Measurements from ENCODE around the gene TFR2. TPM values are rescaled to one million over a fixed set of nuclear protein-coding genes. Genes with fewer than 3 reads are reported as not detected.

The TFR2 gene
- total and polyA plus RNA-seq, 2 experiments from 2014 or later = 3.7 to 4.2 TPM

DNA sequence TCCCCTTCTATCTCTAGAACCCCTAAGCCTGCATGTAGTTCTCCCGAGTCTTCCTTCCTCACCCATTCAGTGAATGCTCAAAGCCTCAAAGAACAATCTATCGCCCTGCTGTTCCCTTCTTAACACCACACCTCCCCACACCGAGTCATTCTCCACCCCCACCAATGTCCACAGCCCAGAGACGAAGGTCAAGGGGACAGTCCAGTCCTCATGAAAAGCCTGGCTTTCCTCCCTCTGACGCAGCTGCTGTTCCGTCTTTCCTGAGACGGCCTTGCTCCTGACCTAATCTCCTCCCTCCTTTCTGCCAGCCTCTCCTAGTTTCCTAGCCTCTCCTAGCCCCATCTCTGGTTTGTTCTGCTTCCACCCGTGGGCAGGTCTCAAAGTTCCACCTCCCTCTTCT lies 19.8 kb downstream of the TFR2 start:
- no peak overlapping the region for H3K4me2 ChIP-seq
- H3K9me2 ChIP-seq (ENCODE audit: insufficient read depth) = no peaks in the 10 kb centered on the region
- H3F3A ChIP-seq (replicated peaks; ENCODE audit: low read depth) = 0 out of 2 replicates have a peak, but pooled peaks cover 2% of the 10 kb centered on the region
- TF ChIP-seq EZH2 (IDR thresholded peaks at IDR 0.05; ENCODE audit: low read depth, unreplicated experiment) = no peak
- no peak for TF ChIP-seq CREB1 (CRISPR knock-in tag; IDR thresholded peaks at IDR 0.05; ENCODE audit: low read depth)
- TF ChIP-seq, protein P1, sequence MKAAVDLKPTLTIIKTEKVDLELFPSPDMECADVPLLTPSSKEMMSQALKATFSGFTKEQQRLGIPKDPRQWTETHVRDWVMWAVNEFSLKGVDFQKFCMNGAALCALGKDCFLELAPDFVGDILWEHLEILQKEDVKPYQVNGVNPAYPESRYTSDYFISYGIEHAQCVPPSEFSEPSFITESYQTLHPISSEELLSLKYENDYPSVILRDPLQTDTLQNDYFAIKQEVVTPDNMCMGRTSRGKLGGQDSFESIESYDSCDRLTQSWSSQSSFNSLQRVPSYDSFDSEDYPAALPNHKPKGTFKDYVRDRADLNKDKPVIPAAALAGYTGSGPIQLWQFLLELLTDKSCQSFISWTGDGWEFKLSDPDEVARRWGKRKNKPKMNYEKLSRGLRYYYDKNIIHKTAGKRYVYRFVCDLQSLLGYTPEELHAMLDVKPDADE (IDR thresholded peaks at IDR 0.05) = no peak
- TF ChIP-seq STAT1 (IDR thresholded peaks at IDR 0.05; ENCODE audit: unreplicated experiment) = no peak
- no peak for TF ChIP-seq NANOG (IDR thresholded peaks at IDR 0.05; ENCODE audit: borderline replicate concordance)
- no peak for TF ChIP-seq ZNF114 (CRISPR knock-in tag; IDR thresholded peaks at IDR 0.05)
- TF ChIP-seq, protein P2, sequence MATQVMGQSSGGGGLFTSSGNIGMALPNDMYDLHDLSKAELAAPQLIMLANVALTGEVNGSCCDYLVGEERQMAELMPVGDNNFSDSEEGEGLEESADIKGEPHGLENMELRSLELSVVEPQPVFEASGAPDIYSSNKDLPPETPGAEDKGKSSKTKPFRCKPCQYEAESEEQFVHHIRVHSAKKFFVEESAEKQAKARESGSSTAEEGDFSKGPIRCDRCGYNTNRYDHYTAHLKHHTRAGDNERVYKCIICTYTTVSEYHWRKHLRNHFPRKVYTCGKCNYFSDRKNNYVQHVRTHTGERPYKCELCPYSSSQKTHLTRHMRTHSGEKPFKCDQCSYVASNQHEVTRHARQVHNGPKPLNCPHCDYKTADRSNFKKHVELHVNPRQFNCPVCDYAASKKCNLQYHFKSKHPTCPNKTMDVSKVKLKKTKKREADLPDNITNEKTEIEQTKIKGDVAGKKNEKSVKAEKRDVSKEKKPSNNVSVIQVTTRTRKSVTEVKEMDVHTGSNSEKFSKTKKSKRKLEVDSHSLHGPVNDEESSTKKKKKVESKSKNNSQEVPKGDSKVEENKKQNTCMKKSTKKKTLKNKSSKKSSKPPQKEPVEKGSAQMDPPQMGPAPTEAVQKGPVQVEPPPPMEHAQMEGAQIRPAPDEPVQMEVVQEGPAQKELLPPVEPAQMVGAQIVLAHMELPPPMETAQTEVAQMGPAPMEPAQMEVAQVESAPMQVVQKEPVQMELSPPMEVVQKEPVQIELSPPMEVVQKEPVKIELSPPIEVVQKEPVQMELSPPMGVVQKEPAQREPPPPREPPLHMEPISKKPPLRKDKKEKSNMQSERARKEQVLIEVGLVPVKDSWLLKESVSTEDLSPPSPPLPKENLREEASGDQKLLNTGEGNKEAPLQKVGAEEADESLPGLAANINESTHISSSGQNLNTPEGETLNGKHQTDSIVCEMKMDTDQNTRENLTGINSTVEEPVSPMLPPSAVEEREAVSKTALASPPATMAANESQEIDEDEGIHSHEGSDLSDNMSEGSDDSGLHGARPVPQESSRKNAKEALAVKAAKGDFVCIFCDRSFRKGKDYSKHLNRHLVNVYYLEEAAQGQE (IDR thresholded peaks at IDR 0.05; ENCODE audit: unreplicated experiment) = no peak
- no peak for TF ChIP-seq JUNB (IDR thresholded peaks at IDR 0.05; ENCODE audit: unreplicated experiment)
- TF ChIP-seq, protein P3, sequence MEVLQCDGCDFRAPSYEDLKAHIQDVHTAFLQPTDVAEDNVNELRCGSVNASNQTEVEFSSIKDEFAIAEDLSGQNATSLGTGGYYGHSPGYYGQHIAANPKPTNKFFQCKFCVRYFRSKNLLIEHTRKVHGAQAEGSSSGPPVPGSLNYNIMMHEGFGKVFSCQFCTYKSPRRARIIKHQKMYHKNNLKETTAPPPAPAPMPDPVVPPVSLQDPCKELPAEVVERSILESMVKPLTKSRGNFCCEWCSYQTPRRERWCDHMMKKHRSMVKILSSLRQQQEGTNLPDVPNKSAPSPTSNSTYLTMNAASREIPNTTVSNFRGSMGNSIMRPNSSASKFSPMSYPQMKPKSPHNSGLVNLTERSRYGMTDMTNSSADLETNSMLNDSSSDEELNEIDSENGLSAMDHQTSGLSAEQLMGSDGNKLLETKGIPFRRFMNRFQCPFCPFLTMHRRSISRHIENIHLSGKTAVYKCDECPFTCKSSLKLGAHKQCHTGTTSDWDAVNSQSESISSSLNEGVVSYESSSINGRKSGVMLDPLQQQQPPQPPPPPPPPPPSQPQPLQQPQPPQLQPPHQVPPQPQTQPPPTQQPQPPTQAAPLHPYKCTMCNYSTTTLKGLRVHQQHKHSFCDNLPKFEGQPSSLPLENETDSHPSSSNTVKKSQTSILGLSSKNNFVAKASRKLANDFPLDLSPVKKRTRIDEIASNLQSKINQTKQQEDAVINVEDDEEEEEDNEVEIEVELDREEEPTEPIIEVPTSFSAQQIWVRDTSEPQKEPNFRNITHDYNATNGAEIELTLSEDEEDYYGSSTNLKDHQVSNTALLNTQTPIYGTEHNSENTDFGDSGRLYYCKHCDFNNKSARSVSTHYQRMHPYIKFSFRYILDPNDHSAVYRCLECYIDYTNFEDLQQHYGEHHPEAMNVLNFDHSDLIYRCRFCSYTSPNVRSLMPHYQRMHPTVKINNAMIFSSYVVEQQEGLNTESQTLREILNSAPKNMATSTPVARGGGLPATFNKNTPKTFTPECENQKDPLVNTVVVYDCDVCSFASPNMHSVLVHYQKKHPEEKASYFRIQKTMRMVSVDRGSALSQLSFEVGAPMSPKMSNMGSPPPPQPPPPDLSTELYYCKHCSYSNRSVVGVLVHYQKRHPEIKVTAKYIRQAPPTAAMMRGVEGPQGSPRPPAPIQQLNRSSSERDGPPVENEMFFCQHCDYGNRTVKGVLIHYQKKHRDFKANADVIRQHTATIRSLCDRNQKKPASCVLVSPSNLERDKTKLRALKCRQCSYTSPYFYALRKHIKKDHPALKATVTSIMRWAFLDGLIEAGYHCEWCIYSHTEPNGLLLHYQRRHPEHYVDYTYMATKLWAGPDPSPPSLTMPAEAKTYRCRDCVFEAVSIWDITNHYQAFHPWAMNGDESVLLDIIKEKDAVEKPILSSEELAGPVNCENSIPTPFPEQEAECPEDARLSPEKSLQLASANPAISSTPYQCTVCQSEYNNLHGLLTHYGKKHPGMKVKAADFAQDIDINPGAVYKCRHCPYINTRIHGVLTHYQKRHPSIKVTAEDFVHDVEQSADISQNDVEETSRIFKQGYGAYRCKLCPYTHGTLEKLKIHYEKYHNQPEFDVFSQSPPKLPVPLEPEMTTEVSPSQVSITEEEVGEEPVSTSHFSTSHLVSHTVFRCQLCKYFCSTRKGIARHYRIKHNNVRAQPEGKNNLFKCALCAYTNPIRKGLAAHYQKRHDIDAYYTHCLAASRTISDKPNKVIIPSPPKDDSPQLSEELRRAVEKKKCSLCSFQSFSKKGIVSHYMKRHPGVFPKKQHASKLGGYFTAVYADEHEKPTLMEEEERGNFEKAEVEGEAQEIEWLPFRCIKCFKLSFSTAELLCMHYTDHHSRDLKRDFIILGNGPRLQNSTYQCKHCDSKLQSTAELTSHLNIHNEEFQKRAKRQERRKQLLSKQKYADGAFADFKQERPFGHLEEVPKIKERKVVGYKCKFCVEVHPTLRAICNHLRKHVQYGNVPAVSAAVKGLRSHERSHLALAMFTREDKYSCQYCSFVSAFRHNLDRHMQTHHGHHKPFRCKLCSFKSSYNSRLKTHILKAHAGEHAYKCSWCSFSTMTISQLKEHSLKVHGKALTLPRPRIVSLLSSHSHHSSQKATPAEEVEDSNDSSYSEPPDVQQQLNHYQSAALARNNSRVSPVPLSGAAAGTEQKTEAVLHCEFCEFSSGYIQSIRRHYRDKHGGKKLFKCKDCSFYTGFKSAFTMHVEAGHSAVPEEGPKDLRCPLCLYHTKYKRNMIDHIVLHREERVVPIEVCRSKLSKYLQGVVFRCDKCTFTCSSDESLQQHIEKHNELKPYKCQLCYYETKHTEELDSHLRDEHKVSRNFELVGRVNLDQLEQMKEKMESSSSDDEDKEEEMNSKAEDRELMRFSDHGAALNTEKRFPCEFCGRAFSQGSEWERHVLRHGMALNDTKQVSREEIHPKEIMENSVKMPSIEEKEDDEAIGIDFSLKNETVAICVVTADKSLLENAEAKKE (CRISPR knock-in tag; IDR thresholded peaks at IDR 0.05) = no peak
- no peak for TF ChIP-seq ZNF331 (CRISPR knock-in tag; IDR thresholded peaks at IDR 0.05; ENCODE audit: low read depth)
- TF ChIP-seq EZH2phosphoT487 (IDR thresholded peaks at IDR 0.05; ENCODE audit: unreplicated experiment) = no peak
- no peak for TF ChIP-seq POLR2AphosphoS5 (IDR thresholded peaks at IDR 0.05; ENCODE audit: low read depth)
- TF ChIP-seq, protein P4, sequence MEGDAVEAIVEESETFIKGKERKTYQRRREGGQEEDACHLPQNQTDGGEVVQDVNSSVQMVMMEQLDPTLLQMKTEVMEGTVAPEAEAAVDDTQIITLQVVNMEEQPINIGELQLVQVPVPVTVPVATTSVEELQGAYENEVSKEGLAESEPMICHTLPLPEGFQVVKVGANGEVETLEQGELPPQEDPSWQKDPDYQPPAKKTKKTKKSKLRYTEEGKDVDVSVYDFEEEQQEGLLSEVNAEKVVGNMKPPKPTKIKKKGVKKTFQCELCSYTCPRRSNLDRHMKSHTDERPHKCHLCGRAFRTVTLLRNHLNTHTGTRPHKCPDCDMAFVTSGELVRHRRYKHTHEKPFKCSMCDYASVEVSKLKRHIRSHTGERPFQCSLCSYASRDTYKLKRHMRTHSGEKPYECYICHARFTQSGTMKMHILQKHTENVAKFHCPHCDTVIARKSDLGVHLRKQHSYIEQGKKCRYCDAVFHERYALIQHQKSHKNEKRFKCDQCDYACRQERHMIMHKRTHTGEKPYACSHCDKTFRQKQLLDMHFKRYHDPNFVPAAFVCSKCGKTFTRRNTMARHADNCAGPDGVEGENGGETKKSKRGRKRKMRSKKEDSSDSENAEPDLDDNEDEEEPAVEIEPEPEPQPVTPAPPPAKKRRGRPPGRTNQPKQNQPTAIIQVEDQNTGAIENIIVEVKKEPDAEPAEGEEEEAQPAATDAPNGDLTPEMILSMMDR (conservative IDR thresholded peaks at IDR 0.05; ENCODE audit: low read depth in 2 of 2) = no peak
- H3K27ac Mint-ChIP-seq = no peak overlapping the region
- H3K4me3 ChIP-seq = no peak overlapping the region
- H3K4me3 Mint-ChIP-seq = no peak overlapping the region
- ATAC-seq = no peak
- H3K27me3 ChIP-seq (ENCODE audit: insufficient read depth) = peaks cover 4% of the 10 kb centered on the region; the same call in 1 of the 2 replicates
- H3K4me1 ChIP-seq (ENCODE audit: insufficient read depth) = peaks cover 10% of the 10 kb centered on the region
- no peaks in the 10 kb centered on the region for H3K36me3 ChIP-seq (ENCODE audit: insufficient read depth)
- H3K27ac ChIP-seq (ENCODE audit: low read depth) = no peak overlapping the region
- DNase-seq (ENCODE audit: low spot score) = no peak
- H3K9me3 Mint-ChIP-seq = no peaks in the 10 kb centered on the region
- H2AFZ ChIP-seq = no peak overlapping the region
- peaks cover 5% of the 10 kb centered on the region; the same call in 2 of the 3 replicates for H3K4me1 Mint-ChIP-seq
- no peaks in the 10 kb centered on the region for H4K20me1 ChIP-seq (replicated peaks; ENCODE audit: insufficient read depth)
- H3K36me3 Mint-ChIP-seq (ENCODE audit: low read depth) = no peaks in the 10 kb centered on the region
- H3K79me2 ChIP-seq (replicated peaks; ENCODE audit: insufficient read depth) = no peaks in the 10 kb centered on the region
- peaks cover 21% of the 10 kb centered on the region for H3K27me3 Mint-ChIP-seq (ENCODE audit: insufficient read depth, low read depth, poor library complexity)

All from GM23338 (cell line).